ENCODE data around the gene SLC25A30. TPM values are rescaled to one million over a fixed set of nuclear protein-coding genes. Genes with fewer than 3 reads are reported as not detected.
"Not testable (repeated sequence)": the region's sequence is repeated elsewhere in the genome, so short reads cannot be mapped to it uniquely, and the experiment has no call there.

SLC25A30 gene
- total and polyA plus RNA-seq, 9 donors = 11.6 to 19.6 (median 14.0) TPM

DNA sequence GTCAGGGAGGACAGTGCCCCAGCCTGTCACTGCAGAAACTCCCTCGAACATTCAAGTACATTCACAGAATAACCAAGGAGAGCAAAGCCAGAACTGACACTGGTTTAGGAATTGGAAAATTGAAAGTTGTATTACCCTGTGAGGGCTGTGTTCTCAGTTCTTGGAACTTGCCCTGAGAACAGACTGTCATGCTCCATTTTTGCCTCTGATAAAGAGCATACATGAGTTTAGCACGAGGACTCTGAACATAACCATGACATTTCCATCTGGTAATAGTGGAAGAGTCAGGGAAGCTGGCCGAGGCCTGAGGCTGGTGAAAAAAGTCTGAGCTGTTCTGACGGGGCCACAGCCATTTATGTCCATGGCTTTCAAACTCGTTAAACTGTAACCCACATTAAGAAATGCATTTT lies 15.2 kb upstream of the SLC25A30 start:
- no peak overlapping the region for H3K27ac ChIP-seq (ENCODE audit: low read length)
- WGBS (ENCODE audit: insufficient coverage) = 39% methylated on average over 2 of the region's 5 CpGs

DNA sequence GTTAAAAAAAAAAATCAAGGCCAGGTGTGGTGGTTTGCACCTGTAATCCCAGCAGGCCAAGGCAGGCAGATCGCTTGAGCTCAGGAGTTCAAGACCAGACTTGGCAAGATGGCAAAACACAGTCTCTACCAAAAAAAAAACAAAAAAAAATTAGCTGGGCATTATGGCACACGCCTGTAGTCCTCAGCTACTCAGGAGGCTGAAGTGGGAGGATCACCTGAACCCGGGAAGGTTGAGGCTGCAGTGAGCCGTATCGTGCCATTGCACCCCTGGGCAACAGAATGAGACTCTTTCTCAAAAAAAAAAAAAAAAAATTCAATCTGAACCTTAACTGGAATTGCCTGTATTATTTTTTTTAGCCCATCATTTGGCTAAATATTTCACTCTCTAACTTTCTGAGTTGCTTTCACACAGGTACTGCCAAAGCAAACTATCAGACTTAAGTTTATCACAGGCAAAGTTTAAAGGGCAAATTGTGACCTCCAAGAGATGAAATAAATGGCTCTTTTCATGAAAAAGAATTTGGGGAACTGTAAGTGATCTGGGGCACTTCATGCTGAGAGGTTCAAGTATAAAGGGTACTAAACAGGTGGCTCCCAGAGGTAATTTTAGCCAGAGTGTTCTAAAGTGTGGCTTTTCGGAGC lies 14.7 kb upstream of the SLC25A30 start:
- WGBS (ENCODE audit: insufficient coverage) = 80% methylated on average over 2 of the region's 6 CpGs
- Histone ChIP-seq H3K27me3 (ENCODE audit: control insufficient read depth, insufficient read depth, low read length) (no peaks in the 10 kb centered on the region), H3K9me3 (replicated peaks; ENCODE audit: control insufficient read depth, low read depth, low read length) (no peaks in the 10 kb centered on the region), H3K4me3 (ENCODE audit: low read length) (no peak overlapping the region), H3K27ac (ENCODE audit: low read length) (no peak overlapping the region), H3K4me1 (ENCODE audit: control insufficient read depth, insufficient read depth, low read length) (peaks cover 2% of the 10 kb centered on the region), H3K36me3 (ENCODE audit: control insufficient read depth, insufficient read depth, low read length) (no peaks in the 10 kb centered on the region)
- DNase-seq = no peak

More for the DNA sequence above, 15.2 kb upstream of the SLC25A30 start:
- Histone ChIP-seq H3K36me3 (ENCODE audit: control insufficient read depth, insufficient read depth, low read length) (no peaks in the 10 kb centered on the region), H3K4me1 (ENCODE audit: control insufficient read depth, insufficient read depth, low read length) (peaks cover 2% of the 10 kb centered on the region), H3K4me3 (ENCODE audit: low read length) (no peak overlapping the region), H3K27me3 (ENCODE audit: control insufficient read depth, insufficient read depth, low read length) (no peaks in the 10 kb centered on the region), H3K9me3 (replicated peaks; ENCODE audit: control insufficient read depth, low read depth, low read length) (no peaks in the 10 kb centered on the region)
- DNase-seq = no peak

DNA sequence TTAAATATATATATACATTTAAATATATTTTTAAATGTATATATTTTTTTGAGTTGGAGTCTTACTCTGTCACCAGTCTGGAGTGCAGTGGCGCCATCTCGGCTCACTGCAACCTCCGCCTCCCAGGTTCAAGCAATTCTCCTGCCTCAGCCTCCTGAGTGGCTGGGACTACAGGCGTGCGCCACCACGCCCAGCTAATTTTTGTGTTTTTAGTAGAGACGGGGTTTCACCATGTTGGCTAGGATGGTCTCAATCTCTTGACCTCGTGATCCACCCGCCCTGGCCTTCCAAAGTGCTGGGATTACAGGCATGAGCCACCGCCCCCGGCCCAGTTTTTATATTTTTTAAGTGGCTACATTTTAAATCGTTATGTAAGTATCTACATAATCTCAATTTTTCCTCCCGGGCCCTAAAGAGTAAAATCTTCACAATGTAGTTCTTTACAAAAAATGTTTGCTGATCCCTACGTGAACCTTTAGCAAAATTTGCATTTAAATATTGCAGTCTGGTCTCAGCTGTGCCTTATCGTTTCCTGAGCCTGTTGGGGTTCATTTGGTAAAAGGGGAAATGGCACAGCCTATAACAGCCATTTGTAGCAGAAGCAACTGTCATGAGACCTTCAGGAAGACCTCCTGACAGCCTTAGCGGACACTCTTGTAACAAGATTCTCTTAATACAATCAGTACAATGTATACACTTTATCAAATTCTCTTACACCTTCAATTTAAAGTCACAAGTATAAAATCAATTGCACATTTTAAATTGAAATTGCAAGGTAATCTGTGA lies 8.1 kb upstream of the SLC25A30 start:
- not testable (repeated sequence) for H3K27ac ChIP-seq (ENCODE audit: low read length); H3K4me1 ChIP-seq (ENCODE audit: control insufficient read depth, insufficient read depth, low read length); H3K27me3 ChIP-seq (ENCODE audit: control insufficient read depth, insufficient read depth, low read length); H3K36me3 ChIP-seq (ENCODE audit: control insufficient read depth, insufficient read depth, low read length); H3K9me3 ChIP-seq (replicated peaks; ENCODE audit: control insufficient read depth, low read depth, low read length); DNase-seq; H3K4me3 ChIP-seq (ENCODE audit: low read length)
- 77% methylated on average over 4 of the region's 16 CpGs for WGBS (ENCODE audit: insufficient coverage)

DNA sequence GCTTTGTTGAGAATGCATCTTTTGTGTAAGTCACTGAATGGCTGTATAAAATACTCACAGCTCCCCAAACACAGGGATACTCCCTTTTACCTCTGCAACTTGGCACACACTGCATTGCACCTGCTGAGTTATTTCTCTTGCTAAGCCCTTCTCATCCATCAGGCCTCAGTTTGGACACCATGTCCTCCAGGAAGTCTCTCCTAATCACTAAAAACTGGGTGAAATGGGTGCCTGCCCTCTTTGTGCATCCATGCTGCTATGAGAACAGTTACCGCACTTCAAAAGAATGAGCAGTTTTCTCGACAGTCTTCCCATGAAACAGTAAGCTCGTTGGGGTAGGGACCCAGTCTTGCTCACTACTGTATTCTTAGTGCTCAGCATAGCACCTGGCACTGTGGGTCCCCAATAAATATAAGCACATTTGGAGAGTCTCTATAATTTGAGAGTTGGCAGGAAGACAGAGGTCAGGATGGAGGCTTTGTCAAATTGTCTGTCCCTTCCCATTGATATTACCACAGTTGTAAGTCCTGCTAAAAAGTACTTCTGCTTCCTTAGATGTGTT lies 4.6 kb upstream of the SLC25A30 start:
- WGBS (ENCODE audit: insufficient coverage) = 70% methylated on average over 3 of the region's 3 CpGs
- Histone ChIP-seq H3K27me3 (ENCODE audit: control insufficient read depth, insufficient read depth, low read length) (no peaks in the 10 kb centered on the region), H3K9me3 (replicated peaks; ENCODE audit: control insufficient read depth, low read depth, low read length) (no peaks in the 10 kb centered on the region), H3K4me1 (ENCODE audit: control insufficient read depth, insufficient read depth, low read length) (no peaks in the 10 kb centered on the region), H3K27ac (ENCODE audit: low read length) (no peak overlapping the region), H3K36me3 (ENCODE audit: control insufficient read depth, insufficient read depth, low read length) (no peaks in the 10 kb centered on the region), H3K4me3 (ENCODE audit: low read length) (no peak overlapping the region)
- no peak for DNase-seq

DNA sequence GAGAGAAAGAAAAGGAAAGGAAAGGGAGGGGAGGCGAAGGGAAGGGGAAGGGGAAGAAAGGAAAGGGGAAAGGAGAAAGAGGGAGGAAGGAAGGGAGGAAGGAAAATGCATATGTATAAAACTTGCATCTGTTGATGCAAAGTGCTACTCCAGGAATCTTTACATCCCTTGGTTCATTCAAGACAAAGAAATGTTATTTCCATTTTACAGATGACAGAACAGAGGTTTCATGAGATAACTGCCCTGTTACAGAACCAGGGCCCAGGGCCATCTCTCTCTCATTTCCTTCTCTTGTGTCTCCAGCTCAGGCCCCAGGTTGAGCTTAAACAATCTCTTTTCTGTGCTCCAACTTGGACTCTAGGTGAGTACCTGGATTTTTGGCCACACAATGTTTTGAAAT lies 1.8 kb upstream of the SLC25A30 start:
- Histone ChIP-seq H3K27ac (ENCODE audit: low read length) (no peak overlapping the region), H3K4me1 (ENCODE audit: control insufficient read depth, insufficient read depth, low read length) (peaks cover 7% of the 10 kb centered on the region), H3K36me3 (ENCODE audit: control insufficient read depth, insufficient read depth, low read length) (no peaks in the 10 kb centered on the region), H3K4me3 (ENCODE audit: low read length) (no peak overlapping the region), H3K27me3 (ENCODE audit: control insufficient read depth, insufficient read depth, low read length) (no peaks in the 10 kb centered on the region), H3K9me3 (replicated peaks; ENCODE audit: control insufficient read depth, low read depth, low read length) (no peaks in the 10 kb centered on the region)
- no peak for DNase-seq
- WGBS (ENCODE audit: insufficient coverage) = 75% methylated on average over 1 of the region's 1 CpG

DNA sequence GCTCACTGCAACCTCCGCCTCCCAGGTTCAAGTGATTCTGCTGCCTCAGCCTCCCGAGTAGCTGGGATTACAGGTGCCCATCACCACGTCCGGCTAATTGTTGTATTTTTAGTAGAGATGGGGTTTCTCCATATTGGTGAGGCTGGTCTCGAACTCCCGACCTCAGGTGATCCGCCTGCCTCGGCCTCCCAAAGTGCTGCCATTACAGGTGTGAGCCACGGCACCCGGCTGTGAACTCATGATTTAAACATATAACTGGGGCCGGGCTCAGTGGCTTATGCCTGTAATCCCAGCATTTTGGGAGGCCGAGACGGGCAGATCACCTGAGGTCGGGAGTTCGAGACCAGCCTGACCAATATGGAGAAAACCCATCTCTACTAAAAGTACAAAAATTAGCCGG lies 1.2 kb upstream of the SLC25A30 start:
- DNase-seq; H3K36me3 ChIP-seq (ENCODE audit: control insufficient read depth, insufficient read depth, low read length); H3K4me3 ChIP-seq (ENCODE audit: low read length); H3K27me3 ChIP-seq (ENCODE audit: control insufficient read depth, insufficient read depth, low read length); H3K9me3 ChIP-seq (replicated peaks; ENCODE audit: control insufficient read depth, low read depth, low read length); H3K27ac ChIP-seq (ENCODE audit: low read length): not testable (repeated sequence)
- H3K4me1 ChIP-seq (ENCODE audit: control insufficient read depth, insufficient read depth, low read length) = peaks cover 12% of the 10 kb centered on the region
- 96% methylated on average over 8 of the region's 16 CpGs for WGBS (ENCODE audit: insufficient coverage)

DNA sequence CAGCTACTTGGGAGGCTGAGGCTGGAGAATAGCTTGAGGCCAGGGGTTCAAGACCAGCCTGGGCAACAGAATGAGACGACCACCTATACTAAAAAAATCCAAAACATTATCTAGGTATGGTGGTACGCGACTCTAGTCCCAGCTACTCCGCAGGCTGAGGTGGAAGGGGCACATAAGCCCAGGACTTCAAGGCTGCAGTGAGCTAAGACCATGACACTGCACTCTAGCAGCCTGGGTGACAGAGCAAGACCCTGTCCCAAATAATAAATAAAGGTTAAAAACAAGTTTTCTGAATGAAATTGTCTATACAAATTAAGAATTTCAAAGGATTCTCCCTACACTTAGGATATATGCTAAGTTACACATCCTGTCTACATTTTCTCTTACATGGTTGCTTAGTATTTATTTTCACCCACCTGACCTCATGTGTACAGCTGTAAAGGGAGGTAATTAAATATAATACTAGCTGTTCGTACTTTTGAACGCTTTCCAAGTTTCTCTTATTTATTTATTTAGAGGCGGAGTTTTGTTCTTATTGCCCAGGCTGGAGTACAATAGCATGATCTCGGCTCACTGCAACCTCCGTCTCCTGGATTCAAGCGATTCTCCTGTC lies 1.6 kb downstream of the SLC25A30 start:
- no peak for DNase-seq

DNA sequence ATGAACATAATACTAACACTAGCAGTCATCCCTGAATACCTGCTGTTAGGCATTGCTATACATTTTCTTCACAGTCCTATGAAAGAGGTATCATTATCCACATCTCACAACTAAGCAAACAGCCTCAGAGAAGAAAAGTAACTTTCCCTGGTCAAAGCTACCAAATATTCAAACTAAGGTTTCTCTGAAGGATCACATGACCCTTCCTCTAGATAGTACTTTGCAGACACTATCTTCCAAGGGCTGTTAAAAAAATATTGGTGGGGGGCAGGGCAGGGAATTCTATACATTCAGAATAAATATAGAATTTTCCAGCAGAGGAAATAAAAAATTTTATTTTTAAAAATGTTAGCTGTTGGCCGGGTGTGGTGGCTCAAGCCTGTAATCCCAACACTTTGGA lies 3.1 kb downstream of the SLC25A30 start:
- H3K36me3 ChIP-seq (ENCODE audit: control insufficient read depth, insufficient read depth, low read length) = peaks cover 4% of the 10 kb centered on the region
- 100% methylated on average over 1 of the region's 1 CpG for WGBS (ENCODE audit: insufficient coverage)
- no peak overlapping the region for H3K4me3 ChIP-seq (ENCODE audit: low read length)
- H3K9me3 ChIP-seq (replicated peaks; ENCODE audit: control insufficient read depth, low read depth, low read length) = no peaks in the 10 kb centered on the region
- DNase-seq = no peak
- H3K27ac ChIP-seq (ENCODE audit: low read length) = peak overlapping the region; percentile 56
- peaks cover 21% of the 10 kb centered on the region for H3K4me1 ChIP-seq (ENCODE audit: control insufficient read depth, insufficient read depth, low read length)
- no peaks in the 10 kb centered on the region for H3K27me3 ChIP-seq (ENCODE audit: control insufficient read depth, insufficient read depth, low read length)

More for the DNA sequence above, 1.6 kb downstream of the SLC25A30 start:
- Histone ChIP-seq H3K9me3 (replicated peaks; ENCODE audit: control insufficient read depth, low read depth, low read length) (no peaks in the 10 kb centered on the region), H3K4me1 (ENCODE audit: control insufficient read depth, insufficient read depth, low read length) (peaks cover 21% of the 10 kb centered on the region), H3K4me3 (ENCODE audit: low read length) (peak overlapping the region; percentile 93), H3K36me3 (ENCODE audit: control insufficient read depth, insufficient read depth, low read length) (no peaks in the 10 kb centered on the region), H3K27ac (ENCODE audit: low read length) (no peak overlapping the region), H3K27me3 (ENCODE audit: control insufficient read depth, insufficient read depth, low read length) (no peaks in the 10 kb centered on the region)
- 77% methylated on average over 3 of the region's 10 CpGs for WGBS (ENCODE audit: insufficient coverage)

DNA sequence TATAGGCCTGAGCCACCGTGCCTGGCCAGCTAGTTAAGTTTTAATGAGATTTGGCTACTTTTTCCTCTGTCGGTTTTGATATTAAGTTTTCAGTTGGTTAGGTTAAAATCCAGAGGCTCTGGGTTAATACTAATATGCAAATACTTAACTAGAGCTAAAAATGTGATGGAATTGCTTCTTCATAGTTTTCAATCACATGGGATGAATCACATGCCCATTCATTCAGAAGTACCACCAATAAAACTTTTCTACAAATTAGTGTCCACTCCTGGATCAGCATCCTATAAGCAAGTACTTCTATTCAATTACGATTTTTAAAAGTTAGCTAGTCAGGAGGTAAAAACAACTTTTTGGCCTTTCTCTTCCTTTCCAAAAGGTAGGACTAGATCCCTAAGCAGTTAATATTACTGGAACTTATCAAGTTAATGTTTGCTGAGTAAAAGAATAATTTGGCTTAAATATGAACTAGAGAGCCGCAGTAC lies 4.3 kb downstream of the SLC25A30 start:
- H3K4me1 ChIP-seq (ENCODE audit: control insufficient read depth, insufficient read depth, low read length) = peaks cover 21% of the 10 kb centered on the region
- 0% methylated on average over 1 of the region's 4 CpGs for WGBS (ENCODE audit: insufficient coverage)
- H3K27me3 ChIP-seq (ENCODE audit: control insufficient read depth, insufficient read depth, low read length) = no peaks in the 10 kb centered on the region
- H3K36me3 ChIP-seq (ENCODE audit: control insufficient read depth, insufficient read depth, low read length) = peaks cover 7% of the 10 kb centered on the region
- H3K4me3 ChIP-seq (ENCODE audit: low read length) = no peak overlapping the region
- no peaks in the 10 kb centered on the region for H3K9me3 ChIP-seq (replicated peaks; ENCODE audit: control insufficient read depth, low read depth, low read length)
- no peak for DNase-seq
- H3K27ac ChIP-seq (ENCODE audit: low read length) = no peak overlapping the region

All from muscle of leg (tissue), 11 donors.